K562 (cell line): ENCODE results near the gene NDUFC2. TPM values are rescaled to one million over a fixed set of nuclear protein-coding genes. Genes with fewer than 3 reads are reported as not detected.

ENCODE experiments used
- FUS ChIP-seq: fragments of 200-400 bp; formaldehyde crosslinking; optimal IDR thresholded peaks from 2 replicates; pipeline ENCODE3; 2017; ENCODE audit warnings: low read depth, low read length
- GABPA ChIP-seq: fragments of 200-800 bp; sonication (Bioruptor generic); conservative IDR thresholded peaks from 2 replicates; pipeline ENCODE4 v1.6.1; 2016; ENCODE audit warnings: low read depth, missing genetic modification characterization, missing compliant biosample characterization
- JUND ChIP-seq, 2 experiments: IDR thresholded peaks; 2 replicates in 1 of 2; 3 replicates in 1 of 2; pipeline ENCODE4 v1.6.1; 2011; ENCODE audit warnings: borderline replicate concordance in 2 of 2, low read depth in 2 of 2, low read length in 2 of 2, improper control_type of control experiment in 1 of 2, missing biosample characterization in 1 of 2, missing genetic modification characterization in 1 of 2, missing genetic modification reagents in 1 of 2
- MEIS2 ChIP-seq: fragments of 450-650 bp; IDR thresholded peaks from 2 replicates; pipeline ENCODE4 v1.6.1; 2014; ENCODE audit warnings: mild to moderate bottlenecking; ENCODE audit not compliant: partially characterized antibody
- NRF1 ChIP-seq, 2 experiments: fragments of 450-650 bp; IDR thresholded peaks in 1 of 2; conservative IDR thresholded peaks in 1 of 2; 2 replicates each; pipeline ENCODE4 v1.6.1; 2014; ENCODE audit warnings: mild to moderate bottlenecking in 2 of 2
- PHB2 ChIP-seq: fragments of 450-650 bp; IDR thresholded peaks from 2 replicates; pipeline ENCODE4 v1.6.1; 2017; ENCODE audit warnings: low read depth
- RBM17 ChIP-seq: fragments of 200-400 bp; formaldehyde crosslinking; IDR thresholded peaks from 2 replicates; pipeline ENCODE4 v1.6.1; 2017; ENCODE audit warnings: low read depth, mild to moderate bottlenecking, low read length, borderline replicate concordance
- YY1 ChIP-seq, 3 experiments: IDR thresholded peaks; 2 replicates each; pipeline ENCODE4 v1.6.1; 2011; ENCODE audit warnings: low read length in 2 of 3, mild to moderate bottlenecking in 2 of 3, moderate library complexity in 2 of 3, borderline replicate concordance in 1 of 3, control low read depth in 1 of 3, low read depth in 1 of 3; ENCODE audit not compliant: insufficient read depth in 3 of 3, insufficient replicate concordance in 2 of 3, control insufficient read depth in 1 of 3, insufficient read length in 1 of 3; ENCODE audit errors: extremely low read depth in 1 of 3
- ZNF717 ChIP-seq: fragments of 250-450 bp; sonication (Bioruptor Pico); IDR thresholded peaks from 2 replicates; pipeline ENCODE4 v1.5.0; 2021
- ZNF766 ChIP-seq: fragments of 200-800 bp; sonication (Bioruptor generic); conservative IDR thresholded peaks from 2 replicates; pipeline ENCODE4 v1.6.1; 2016; ENCODE audit warnings: missing genetic modification characterization, missing compliant biosample characterization
- ZNF785 ChIP-seq: fragments of 250-450 bp; sonication (Bioruptor Pico); IDR thresholded peaks from 2 replicates; pipeline ENCODE4 v1.4.0; 2020; ENCODE audit warnings: mild to moderate bottlenecking
- polyA plus RNA-seq, 8 experiments: library from polyadenylated mRNA; depleted of rRNA in 4 of 8; stranded (reverse) in 5 of 8; unstranded in 3 of 8; fragments of >200 nt; fragmentation: Nextera tagmentation in 2 of 8; fragmentation: Illumina TruSeq in 1 of 8; extraction: Ambion mirVana in 2 of 8; extraction: Trizol in 1 of 8; gene quantifications; 2 replicates each; pipeline versions ENCODE4 v1.2.1 to v1.2.3, GENCODE V29; 2011 to 2014; ENCODE audit warnings: inconsistent platforms in 1 of 8, missing spikeins in 1 of 8
- total RNA-seq, 7 experiments: library from RNA; depleted of rRNA in 6 of 7; stranded (reverse); fragments of >200 nt in 6 of 7; fragmentation: Illumina TruSeq in 2 of 7; extraction: Trizol in 2 of 7; gene quantifications; 2 replicates each; pipeline versions ENCODE4 v1.2.1 to v1.2.3, GENCODE V29; 2011 to 2021; ENCODE audit warnings: low replicate concordance in 1 of 7
- TF ChIP-seq, protein P1 (sequence below), 2 experiments: IDR thresholded peaks; 2 replicates each; pipeline ENCODE4 v1.6.1; 2011; ENCODE audit warnings: borderline replicate concordance in 1 of 2, control low read depth in 1 of 2, low read depth in 1 of 2, low read length in 1 of 2, mild to moderate bottlenecking in 1 of 2, mixed read lengths in 1 of 2, moderate library complexity in 1 of 2; ENCODE audit not compliant: insufficient read depth in 1 of 2, insufficient read length in 1 of 2, poor library complexity in 1 of 2, severe bottlenecking in 1 of 2; ENCODE audit errors: extremely low read depth in 1 of 2
- TF ChIP-seq, protein P2 (sequence below), 2 experiments: fragments of 450-650 bp; formaldehyde crosslinking in 1 of 2; IDR thresholded peaks; 2 replicates each; pipeline versions ENCODE4 v1.4.0 to v1.6.1; 2014 to 2020; ENCODE audit warnings: mild to moderate bottlenecking in 2 of 2, borderline replicate concordance in 1 of 2, low read depth in 1 of 2
- TF ChIP-seq, protein P3 (sequence below), 2 experiments: fragments of 450-650 bp; conservative IDR thresholded peaks; 2 replicates each; pipeline ENCODE4 v1.6.1; 2017; ENCODE audit warnings: mild to moderate bottlenecking in 2 of 2, moderate library complexity in 2 of 2

Gene NDUFC2
- total and polyA plus RNA-seq, 9 of the 15 experiments (the other 6 are each of a cell fraction or from before 2014, with no cell fraction given), result 168 to 1,119 (median 442) TPM

DNA sequence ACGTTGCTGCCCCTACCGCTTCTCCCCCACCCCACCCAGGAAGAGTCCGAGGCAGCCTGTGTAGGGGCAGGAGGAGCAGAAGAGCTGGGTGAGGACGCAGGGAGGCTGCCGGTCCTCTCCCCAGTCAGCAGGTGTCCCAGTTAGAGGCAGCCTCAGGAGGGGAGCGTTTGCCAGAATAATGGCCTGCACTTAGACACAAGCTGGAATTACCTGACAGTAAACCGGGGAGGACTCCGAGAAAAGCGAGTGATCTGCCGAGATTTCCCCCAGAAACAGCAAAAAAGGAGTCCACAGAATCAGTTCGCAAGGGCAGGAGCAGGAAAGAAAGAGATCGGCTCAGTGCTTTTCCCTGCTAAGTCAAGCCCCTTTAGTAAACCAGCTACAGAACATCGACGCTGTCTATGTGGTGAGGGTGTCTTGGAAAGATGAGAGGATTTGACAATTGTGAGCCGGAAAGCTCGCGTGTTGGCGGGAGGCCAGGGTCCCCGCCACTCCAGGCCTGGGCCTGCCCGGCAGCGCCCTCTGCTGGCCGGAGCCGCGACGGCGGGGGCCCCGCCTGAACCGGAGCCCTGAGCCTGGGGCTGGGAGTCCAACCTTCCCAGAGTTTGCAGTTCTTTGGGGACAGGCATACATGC is 33.7 kb downstream of the NDUFC2 start (continued):
- TF ChIP-seq YY1 (IDR thresholded peaks at IDR 0.05; ENCODE audit: borderline replicate concordance in 1 of 3, control insufficient read depth in 1 of 3, extremely low read depth in 1 of 3, insufficient read depth in 3 of 3, insufficient read length in 1 of 3, insufficient replicate concordance in 2 of 3, low read depth in 1 of 3, low read length in 2 of 3) (peak in 2 of 3 experiments; percentile 48 to 50), JUND (IDR thresholded peaks at IDR 0.05; ENCODE audit: borderline replicate concordance, low read depth, low read length) (peak; percentile 60), JUND (tag; IDR thresholded peaks at IDR 0.05; ENCODE audit: borderline replicate concordance, low read depth, low read length) (peak; percentile 50; the same call in 1 of the 3 replicates), GABPA (tag) (no peak), PHB2 (no peak), ZNF766 (CRISPR knock-in tag) (no peak), MEIS2 (peak; percentile 15), ZNF785 (CRISPR knock-in tag) (no peak), RBM17 (no peak), FUS (no peak), NRF1 (conservative IDR thresholded peaks at IDR 0.05 in 1 of 2, IDR thresholded peaks at IDR 0.05 in 1 of 2) (no peak), ZNF717 (CRISPR knock-in tag) (no peak)
- TF ChIP-seq, protein P1, sequence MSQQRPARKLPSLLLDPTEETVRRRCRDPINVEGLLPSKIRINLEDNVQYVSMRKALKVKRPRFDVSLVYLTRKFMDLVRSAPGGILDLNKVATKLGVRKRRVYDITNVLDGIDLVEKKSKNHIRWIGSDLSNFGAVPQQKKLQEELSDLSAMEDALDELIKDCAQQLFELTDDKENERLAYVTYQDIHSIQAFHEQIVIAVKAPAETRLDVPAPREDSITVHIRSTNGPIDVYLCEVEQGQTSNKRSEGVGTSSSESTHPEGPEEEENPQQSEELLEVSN (IDR thresholded peaks at IDR 0.05; ENCODE audit: borderline replicate concordance in 1 of 2, extremely low read depth in 1 of 2, insufficient read depth in 1 of 2, insufficient read length in 1 of 2, low read depth in 1 of 2, low read length in 1 of 2, poor library complexity in 1 of 2, severe bottlenecking in 1 of 2), result peak; percentile 29 to 63
- TF ChIP-seq, protein P2, sequence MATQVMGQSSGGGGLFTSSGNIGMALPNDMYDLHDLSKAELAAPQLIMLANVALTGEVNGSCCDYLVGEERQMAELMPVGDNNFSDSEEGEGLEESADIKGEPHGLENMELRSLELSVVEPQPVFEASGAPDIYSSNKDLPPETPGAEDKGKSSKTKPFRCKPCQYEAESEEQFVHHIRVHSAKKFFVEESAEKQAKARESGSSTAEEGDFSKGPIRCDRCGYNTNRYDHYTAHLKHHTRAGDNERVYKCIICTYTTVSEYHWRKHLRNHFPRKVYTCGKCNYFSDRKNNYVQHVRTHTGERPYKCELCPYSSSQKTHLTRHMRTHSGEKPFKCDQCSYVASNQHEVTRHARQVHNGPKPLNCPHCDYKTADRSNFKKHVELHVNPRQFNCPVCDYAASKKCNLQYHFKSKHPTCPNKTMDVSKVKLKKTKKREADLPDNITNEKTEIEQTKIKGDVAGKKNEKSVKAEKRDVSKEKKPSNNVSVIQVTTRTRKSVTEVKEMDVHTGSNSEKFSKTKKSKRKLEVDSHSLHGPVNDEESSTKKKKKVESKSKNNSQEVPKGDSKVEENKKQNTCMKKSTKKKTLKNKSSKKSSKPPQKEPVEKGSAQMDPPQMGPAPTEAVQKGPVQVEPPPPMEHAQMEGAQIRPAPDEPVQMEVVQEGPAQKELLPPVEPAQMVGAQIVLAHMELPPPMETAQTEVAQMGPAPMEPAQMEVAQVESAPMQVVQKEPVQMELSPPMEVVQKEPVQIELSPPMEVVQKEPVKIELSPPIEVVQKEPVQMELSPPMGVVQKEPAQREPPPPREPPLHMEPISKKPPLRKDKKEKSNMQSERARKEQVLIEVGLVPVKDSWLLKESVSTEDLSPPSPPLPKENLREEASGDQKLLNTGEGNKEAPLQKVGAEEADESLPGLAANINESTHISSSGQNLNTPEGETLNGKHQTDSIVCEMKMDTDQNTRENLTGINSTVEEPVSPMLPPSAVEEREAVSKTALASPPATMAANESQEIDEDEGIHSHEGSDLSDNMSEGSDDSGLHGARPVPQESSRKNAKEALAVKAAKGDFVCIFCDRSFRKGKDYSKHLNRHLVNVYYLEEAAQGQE (IDR thresholded peaks at IDR 0.05; ENCODE audit: borderline replicate concordance), result peak; percentile 88
- TF ChIP-seq, protein P2 (CRISPR knock-in tag; IDR thresholded peaks at IDR 0.05; ENCODE audit: low read depth), result no peak
- TF ChIP-seq, protein P3, sequence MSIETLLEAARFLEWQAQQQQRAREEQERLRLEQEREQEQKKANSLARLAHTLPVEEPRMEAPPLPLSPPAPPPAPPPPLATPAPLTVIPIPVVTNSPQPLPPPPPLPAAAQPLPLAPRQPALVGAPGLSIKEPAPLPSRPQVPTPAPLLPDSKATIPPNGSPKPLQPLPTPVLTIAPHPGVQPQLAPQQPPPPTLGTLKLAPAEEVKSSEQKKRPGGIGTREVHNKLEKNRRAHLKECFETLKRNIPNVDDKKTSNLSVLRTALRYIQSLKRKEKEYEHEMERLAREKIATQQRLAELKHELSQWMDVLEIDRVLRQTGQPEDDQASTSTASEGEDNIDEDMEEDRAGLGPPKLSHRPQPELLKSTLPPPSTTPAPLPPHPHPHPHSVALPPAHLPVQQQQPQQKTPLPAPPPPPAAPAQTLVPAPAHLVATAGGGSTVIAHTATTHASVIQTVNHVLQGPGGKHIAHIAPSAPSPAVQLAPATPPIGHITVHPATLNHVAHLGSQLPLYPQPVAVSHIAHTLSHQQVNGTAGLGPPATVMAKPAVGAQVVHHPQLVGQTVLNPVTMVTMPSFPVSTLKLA (conservative IDR thresholded peaks at IDR 0.05), result peak; percentile 25 to 59; a peak in 2 of 4 replicates
